Measurements from ENCODE around the gene AGAP1. TPM values are rescaled to one million over a fixed set of nuclear protein-coding genes. Genes with fewer than 3 reads are reported as not detected.

The AGAP1 gene
- total RNA-seq, 1 donor from 2014 or later, result 47.2 TPM

DNA sequence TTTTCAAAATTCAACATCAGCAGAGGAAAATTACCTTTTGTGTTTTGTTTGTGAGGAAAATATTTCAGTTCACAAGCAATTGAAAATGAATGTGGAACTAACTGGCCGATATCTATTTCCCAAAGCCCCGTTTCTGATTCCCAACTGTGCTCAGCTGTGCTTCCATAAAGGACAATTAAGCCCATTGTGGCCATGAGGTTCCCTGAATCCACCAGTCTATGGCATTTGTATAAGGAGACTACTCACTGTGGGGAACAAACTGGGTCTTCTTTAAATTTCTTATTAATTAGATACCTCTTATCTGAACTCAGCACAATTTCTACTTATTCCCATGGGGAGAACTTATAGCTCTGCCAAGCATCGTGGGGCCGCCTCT, 31.4 kb upstream of the AGAP1 start:
- no peak overlapping the region for H3K4me3 Mint-ChIP-seq (ENCODE audit: low read depth)
- TF ChIP-seq, protein P1, sequence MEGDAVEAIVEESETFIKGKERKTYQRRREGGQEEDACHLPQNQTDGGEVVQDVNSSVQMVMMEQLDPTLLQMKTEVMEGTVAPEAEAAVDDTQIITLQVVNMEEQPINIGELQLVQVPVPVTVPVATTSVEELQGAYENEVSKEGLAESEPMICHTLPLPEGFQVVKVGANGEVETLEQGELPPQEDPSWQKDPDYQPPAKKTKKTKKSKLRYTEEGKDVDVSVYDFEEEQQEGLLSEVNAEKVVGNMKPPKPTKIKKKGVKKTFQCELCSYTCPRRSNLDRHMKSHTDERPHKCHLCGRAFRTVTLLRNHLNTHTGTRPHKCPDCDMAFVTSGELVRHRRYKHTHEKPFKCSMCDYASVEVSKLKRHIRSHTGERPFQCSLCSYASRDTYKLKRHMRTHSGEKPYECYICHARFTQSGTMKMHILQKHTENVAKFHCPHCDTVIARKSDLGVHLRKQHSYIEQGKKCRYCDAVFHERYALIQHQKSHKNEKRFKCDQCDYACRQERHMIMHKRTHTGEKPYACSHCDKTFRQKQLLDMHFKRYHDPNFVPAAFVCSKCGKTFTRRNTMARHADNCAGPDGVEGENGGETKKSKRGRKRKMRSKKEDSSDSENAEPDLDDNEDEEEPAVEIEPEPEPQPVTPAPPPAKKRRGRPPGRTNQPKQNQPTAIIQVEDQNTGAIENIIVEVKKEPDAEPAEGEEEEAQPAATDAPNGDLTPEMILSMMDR (IDR thresholded peaks at IDR 0.05; ENCODE audit: unreplicated experiment), result no peak
- no peak for DNase-seq (ENCODE audit: low spot score, unreplicated experiment)
- H3K9me3 Mint-ChIP-seq (ENCODE audit: low read depth), result no peaks in the 10 kb centered on the region
- H3K36me3 Mint-ChIP-seq (ENCODE audit: insufficient read depth), result no peaks in the 10 kb centered on the region
- no peak overlapping the region for H3K27ac Mint-ChIP-seq
- no peaks in the 10 kb centered on the region for H3K4me1 Mint-ChIP-seq (ENCODE audit: low read depth)
- H3K27me3 Mint-ChIP-seq, result peaks cover 20% of the 10 kb centered on the region

DNA sequence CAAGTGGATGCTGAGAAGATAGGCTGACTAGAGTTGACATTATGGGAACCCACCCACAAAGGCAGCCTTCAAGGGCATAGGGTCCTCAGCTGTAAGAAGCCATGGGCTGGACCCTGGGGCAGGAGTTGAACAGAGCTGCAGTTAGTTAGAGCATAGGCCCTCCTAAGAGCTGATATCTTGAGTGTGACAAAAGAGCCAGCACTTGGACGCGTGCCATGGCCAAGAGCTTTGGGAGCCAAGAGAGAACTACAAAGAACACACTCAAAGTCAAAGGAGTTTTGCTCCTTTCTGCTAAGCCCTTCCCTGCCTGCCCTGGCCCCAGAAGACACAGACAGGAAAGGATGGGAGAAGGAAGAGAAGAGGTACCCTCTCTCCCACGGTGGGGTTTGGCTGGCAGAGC, 29.9 kb upstream of the AGAP1 start:
- Mint-ChIP-seq H3K27me3 (peaks cover 20% of the 10 kb centered on the region), H3K4me1 (ENCODE audit: low read depth) (peaks cover 4% of the 10 kb centered on the region), H3K9me3 (ENCODE audit: low read depth) (no peaks in the 10 kb centered on the region), H3K4me3 (ENCODE audit: low read depth) (no peak overlapping the region), H3K36me3 (ENCODE audit: insufficient read depth) (no peaks in the 10 kb centered on the region), H3K27ac (no peak overlapping the region)
- TF ChIP-seq, protein P1 (IDR thresholded peaks at IDR 0.05; ENCODE audit: unreplicated experiment), result no peak
- no peak for DNase-seq (ENCODE audit: low spot score, unreplicated experiment)

DNA sequence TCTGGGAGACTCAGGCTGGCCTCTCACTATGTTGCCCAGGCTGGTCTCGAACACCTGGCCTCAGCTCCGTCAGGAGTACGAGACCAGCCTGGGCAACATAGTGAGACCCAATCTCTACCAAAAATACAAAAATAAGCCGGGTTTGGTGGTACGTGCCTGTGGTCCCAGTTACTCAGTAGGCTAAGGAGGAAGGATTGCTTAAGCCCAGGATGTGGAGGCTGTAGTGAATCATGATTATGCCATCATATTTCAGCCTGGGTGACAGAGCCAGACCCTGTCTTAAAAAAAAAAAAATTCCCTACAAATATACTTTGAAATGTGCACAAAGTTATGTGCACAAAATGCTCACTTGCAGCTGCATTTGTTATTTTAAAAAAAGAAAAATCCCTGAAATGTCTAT, 26.3 kb upstream of the AGAP1 start:
- TF ChIP-seq, protein P1 (IDR thresholded peaks at IDR 0.05; ENCODE audit: unreplicated experiment), result no peak
- Mint-ChIP-seq H3K4me1 (ENCODE audit: low read depth) (peaks cover 8% of the 10 kb centered on the region), H3K9me3 (ENCODE audit: low read depth) (no peaks in the 10 kb centered on the region), H3K27ac (no peak overlapping the region), H3K4me3 (ENCODE audit: low read depth) (no peak overlapping the region), H3K27me3 (peaks cover 6% of the 10 kb centered on the region), H3K36me3 (ENCODE audit: insufficient read depth) (no peaks in the 10 kb centered on the region)
- no peak for DNase-seq (ENCODE audit: low spot score, unreplicated experiment)

DNA sequence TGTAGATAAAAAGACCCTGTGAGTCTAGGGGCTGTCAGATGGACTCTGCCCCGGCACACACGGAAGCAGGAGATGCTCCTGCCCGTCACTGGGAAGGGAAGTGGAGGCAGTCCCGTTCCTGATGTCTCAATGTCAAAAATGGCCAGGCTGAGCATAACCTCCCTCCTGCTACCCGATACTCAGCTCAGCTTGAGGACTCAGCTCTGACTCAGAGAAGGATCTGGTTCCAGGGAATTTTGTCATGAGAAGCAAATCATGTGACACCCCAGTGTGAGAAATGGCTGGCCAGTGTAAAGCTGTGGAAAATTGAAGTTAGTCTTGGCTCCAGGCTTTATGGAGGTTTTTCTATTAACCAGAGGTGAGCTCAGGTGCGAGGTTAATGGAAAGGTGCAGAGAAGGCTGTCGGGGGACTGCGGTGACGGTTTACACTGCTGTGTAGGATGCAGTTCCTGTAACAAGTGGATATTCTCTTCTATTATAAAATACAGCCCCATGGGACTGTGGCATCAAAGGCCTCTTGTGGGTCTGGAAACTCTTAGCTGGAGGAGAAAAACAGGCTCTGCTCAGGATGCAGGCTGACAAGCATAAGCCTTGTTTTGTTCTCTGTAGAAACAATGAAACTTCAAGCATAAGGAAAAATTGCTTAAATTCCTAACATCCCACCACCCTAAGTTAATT, 24.7 kb upstream of the AGAP1 start:
- TF ChIP-seq, protein P1 (IDR thresholded peaks at IDR 0.05; ENCODE audit: unreplicated experiment), result no peak
- H3K27ac Mint-ChIP-seq, result peak overlapping the region; percentile 18
- H3K9me3 Mint-ChIP-seq (ENCODE audit: low read depth), result no peaks in the 10 kb centered on the region
- DNase-seq (ENCODE audit: low spot score, unreplicated experiment), result no peak
- peaks cover 1% of the 10 kb centered on the region for H3K27me3 Mint-ChIP-seq
- no peak overlapping the region for H3K4me3 Mint-ChIP-seq (ENCODE audit: low read depth)
- H3K4me1 Mint-ChIP-seq (ENCODE audit: low read depth), result peaks cover 8% of the 10 kb centered on the region
- H3K36me3 Mint-ChIP-seq (ENCODE audit: insufficient read depth), result no peaks in the 10 kb centered on the region

DNA sequence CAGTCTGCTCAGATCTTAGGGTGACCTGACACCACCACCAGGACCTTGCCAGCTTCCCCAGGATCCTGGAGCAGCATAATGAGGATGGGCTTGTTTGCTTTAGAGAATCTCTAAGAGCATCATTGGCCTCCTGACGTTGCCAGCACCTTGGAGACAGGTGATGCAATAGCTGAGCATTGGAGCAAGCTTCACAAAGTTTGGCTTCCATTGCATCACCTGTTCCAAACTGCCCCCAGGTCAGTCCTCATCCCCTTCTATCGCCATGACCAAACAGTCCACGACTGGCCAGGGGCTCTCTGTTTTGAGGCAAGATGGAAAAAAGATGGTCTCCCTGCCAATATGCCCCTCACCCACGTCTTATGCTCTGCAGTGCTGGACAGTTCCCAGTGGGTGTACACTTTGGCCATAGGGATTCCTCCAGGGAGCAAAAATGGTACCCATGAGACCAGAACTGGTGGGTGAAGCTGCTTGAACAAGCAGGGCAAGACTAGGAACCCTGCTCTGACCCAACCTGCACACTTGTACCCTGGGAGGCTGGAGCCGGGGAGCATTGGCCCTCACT, 22.6 kb upstream of the AGAP1 start:
- DNase-seq (ENCODE audit: low spot score, unreplicated experiment), result no peak
- no peak overlapping the region for H3K27ac Mint-ChIP-seq
- peaks cover 8% of the 10 kb centered on the region for H3K4me1 Mint-ChIP-seq (ENCODE audit: low read depth)
- H3K9me3 Mint-ChIP-seq (ENCODE audit: low read depth), result peaks cover 10% of the 10 kb centered on the region
- TF ChIP-seq, protein P1 (IDR thresholded peaks at IDR 0.05; ENCODE audit: unreplicated experiment), result no peak
- no peak overlapping the region for H3K4me3 Mint-ChIP-seq (ENCODE audit: low read depth)
- no peaks in the 10 kb centered on the region for H3K36me3 Mint-ChIP-seq (ENCODE audit: insufficient read depth)
- no peaks in the 10 kb centered on the region for H3K27me3 Mint-ChIP-seq

Data from progenitor cell of endocrine pancreas (in vitro differentiated cells).